Measurements from ENCODE around the gene FAF2.

- TF ChIP-seq, protein P1, sequence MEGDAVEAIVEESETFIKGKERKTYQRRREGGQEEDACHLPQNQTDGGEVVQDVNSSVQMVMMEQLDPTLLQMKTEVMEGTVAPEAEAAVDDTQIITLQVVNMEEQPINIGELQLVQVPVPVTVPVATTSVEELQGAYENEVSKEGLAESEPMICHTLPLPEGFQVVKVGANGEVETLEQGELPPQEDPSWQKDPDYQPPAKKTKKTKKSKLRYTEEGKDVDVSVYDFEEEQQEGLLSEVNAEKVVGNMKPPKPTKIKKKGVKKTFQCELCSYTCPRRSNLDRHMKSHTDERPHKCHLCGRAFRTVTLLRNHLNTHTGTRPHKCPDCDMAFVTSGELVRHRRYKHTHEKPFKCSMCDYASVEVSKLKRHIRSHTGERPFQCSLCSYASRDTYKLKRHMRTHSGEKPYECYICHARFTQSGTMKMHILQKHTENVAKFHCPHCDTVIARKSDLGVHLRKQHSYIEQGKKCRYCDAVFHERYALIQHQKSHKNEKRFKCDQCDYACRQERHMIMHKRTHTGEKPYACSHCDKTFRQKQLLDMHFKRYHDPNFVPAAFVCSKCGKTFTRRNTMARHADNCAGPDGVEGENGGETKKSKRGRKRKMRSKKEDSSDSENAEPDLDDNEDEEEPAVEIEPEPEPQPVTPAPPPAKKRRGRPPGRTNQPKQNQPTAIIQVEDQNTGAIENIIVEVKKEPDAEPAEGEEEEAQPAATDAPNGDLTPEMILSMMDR (IDR thresholded peaks at IDR 0.05): no peak
- TF ChIP-seq POLR2A (IDR thresholded peaks at IDR 0.05; ENCODE audit: low read depth): no peak
Measured at GRCh38 chr5:176521699-176522263, 73.6 kb downstream of the FAF2 start.
